Activated CD8-positive, alpha-beta memory T cell treated with anti-CD3 and anti-CD28 coated beads, Interleukin-2, amount 50 U/mL, for 48 hours (primary cell): ENCODE results near the gene RPL36A.

ENCODE experiments used
- DNase-seq: peaks from one replicate; pipeline ENCODE4 v3.0.0-alpha.2; 2020

RPL36A gene

DNA sequence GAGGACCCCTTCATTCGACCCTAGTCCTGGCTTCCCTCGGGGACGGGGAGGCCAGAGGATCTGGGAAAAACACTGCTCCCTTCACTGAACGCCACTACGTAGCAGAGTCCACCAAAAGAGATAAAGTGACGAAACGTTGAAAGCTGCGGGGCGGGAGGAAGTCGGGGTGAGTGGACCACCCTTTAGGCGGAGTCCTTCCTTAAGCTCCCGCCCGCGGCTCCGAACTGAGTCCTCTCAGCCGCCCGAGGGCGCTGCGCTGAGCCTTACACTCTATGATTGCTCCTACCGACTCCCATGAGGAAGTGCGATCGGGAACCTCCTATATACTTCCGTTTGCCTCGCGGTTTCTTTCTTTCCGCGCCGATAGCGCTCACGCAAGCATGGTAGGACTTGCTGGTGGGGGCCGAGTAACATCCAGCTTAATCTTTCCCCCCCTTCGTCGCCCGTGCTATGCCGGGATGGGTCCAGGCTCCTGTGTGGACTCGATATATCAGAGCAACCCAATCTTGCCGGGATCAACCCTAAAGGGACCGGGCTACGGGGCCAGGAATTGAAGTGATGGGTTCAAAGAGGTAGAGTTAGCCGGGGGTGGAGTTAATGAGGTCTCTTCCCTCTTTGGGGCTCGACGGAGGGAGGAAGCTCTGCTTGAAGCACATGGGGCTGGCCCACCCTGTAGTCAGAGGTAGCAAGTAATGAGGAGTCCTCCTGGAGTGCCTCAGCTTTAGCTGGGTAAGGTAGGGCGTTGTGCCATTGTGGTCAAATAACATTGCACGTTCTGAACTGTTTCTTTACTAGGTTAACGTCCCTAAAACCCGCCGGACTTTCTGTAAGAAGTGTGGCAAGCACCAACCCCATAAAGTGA lies at the start of gene RPL36A:
Gene RPL36A, plus strand, starts transcription at position 348 of the 862 bp plus-strand sequence. Its CDS starts 33 bp downstream, at position 381.
- peak; percentile 87 for DNase-seq

DNA sequence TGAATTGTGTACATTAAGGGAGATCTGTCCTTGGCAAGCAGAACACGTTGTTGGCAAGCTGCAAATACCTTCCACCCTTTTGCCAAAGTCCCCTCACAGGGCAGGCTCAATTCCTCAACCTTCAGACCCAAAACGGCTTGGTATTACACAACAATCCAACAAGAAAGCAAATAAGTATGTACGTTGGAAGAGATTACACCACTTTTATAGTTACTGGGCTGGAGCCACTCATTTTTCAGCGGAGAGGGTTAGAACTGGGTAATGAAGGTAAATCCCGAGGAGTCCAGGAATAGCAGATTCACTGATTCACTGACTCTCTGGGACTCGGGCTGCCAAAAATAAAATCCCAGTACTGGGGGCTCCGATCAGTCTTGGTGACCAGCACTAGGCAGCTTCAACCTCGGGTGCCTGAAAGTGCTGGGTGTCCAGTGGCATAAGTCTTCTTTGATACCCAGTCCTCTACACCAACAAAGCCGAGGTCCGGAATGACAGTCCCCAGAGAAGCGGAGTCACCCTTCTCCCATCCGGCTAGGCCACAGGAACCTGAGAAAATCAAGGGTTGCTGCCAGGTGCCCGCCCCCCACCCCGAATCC lies 42.9 kb upstream of the RPL36A start:
- DNase-seq = no peak

DNA sequence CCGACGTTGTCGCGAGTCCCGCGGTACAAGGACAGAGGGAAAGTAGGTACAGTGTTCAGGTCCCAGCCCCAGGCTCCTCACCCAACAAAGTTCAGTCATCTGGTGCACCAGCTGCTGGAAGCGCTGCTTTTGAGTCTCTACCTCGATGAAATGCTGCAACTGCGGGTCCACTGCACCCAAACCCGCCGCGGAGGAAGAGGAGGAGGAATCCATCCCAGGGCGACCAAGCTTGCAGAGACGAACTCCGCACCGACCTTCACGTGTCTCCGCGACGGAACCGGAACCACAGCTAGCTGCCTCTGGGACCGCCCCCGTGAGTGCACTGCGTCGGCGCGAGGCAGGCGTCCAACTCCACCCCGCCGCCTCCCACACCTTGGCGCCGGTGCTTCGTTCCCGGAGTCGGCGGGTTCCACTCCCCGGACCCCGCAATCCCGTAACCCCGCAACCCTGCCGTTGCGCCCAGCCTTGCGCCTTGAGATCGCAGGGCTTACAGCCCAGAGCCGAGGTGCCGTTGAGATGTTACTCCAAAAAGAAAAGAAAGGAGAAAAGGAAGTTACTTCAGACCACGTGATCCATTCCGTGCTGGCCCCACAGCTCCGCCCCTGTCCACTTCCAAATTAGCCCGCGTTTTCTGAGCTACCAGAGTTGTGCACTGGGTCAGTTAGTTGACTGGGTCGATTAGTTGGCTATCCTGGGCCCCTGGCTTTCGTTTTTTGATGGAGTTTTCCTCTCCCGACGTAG lies 42.2 kb upstream of the RPL36A start, which contains the start of gene TIMM8A:
Gene TIMM8A, minus strand, starts transcription at position 291 of the 741 bp plus-strand sequence. Its CDS starts 78 bp downstream, at position 213.
- DNase-seq = peak; percentile 85

DNA sequence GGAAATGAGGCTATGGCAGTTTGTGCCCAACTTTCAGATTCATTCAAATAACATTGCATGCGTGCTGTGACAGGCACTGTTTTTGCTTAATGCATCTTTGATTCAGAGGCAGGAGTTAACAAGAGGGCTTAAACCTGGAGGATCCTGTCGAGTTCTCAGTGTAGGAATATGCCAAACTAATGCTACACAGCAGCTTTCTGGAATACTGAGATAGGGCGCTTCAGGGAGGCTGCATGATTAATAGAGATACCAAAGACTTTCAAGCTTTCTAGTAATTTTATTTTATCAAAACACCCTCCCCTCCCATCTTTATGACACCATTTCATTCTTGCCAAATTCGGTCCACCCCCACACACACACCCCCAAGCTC lies 41.6 kb upstream of the RPL36A start:
- DNase-seq = no peak

DNA sequence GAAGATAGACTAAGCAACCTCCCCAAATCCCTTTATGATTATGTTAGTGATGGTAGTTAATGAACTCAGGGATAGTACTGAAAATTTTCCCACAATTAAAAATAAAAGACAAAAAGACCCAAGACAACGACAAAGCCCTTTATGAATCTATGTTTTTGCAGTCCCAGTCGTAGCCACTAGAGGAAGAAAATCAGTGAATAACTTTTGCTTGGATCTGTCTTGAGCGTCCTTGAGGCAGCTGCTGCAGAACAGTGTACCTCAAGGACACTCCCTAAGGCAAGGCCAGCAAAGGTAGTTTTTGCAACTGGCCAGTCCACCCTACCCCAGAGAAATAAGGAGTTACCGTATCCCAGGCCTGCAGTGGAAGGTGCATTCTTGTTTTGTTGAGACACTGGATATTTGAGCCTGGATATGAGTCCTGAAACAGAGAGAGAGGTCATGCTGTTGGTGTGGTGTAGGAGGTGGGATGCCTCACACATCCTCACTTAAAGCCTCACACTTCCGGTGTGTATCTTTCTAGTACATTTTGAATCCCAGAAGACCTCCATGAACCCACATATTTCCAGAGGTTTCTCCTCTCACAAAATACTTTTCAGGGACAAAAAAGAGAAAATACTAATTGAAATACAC lies 33.5 kb upstream of the RPL36A start:
- DNase-seq = no peak

DNA sequence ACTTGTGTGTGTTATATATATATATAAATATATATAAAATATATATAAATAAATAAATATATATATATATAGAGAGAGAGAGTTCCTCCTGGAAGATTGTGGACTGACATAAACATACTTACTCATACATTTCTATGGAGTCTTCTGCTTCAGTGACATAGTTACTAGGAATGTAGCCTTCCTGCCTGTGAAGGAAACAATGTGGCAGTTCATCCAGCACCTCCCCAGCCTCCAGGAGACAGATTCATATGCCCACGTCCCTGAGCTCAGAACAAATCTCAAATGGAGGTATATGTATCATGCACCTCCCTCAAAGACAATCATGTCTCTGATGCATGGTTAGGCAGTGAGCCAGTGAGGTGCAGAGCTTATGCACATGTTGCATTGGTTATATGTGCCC lies 30.8 kb upstream of the RPL36A start:
- no peak for DNase-seq

DNA sequence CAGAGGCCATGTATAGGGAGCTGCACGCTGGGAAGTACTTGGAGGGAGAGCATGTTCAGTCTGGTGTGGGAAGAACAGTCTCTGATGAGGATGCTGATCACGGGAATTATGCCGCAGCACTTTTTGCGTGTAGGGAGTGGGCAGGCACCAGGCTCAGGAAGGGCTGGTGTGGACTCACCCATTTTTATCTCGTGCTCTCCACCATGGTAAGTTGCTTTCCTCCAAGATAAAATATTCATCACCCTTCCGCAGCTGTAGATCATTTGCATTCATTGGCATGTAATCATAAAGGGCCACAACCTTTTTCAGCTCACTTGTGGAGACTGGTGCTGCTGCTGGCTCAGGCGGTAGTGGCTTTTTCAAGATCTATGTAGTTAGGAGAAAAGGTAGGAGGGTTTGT lies 30.4 kb upstream of the RPL36A start:
- DNase-seq = no peak

DNA sequence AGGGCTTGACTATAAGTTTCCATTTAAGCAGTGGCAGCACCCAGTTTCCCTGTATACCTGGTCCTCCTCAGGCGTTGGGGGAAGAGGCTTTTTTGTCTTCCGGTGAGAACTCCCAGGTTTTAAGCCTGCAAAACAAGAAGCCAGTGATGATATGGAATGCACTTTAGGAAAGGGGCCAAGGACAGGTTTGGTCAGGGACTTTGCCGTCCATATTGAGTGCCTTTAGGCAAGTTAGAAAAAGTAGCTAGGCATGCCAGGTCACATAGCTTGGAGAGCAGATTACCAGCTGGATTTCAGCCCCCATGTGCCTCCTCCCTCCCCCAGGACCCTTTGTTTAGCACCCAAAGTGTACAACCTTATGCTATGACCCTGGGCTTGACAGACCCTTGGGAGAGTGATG lies 28.7 kb upstream of the RPL36A start:
- no peak for DNase-seq

DNA sequence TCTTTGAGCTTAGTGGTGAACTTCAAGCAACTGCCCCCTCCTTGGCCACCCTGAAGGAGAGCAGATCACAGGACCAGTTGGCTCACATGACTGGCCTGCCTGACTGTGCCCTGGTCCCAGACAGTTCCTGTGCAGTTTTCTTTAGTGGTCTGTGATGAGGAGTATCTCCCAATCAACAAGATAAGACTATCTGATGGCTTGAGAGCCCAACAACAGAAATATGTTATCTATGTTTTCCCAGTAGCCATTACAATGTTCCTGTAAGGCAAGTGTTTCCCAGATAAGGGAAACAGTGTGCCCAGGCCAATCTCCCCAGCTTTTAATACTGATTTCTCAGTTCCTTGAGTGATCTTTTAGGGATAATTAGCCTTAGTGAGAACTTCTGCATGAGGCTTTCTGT lies 28.1 kb upstream of the RPL36A start:
- DNase-seq = no peak

DNA sequence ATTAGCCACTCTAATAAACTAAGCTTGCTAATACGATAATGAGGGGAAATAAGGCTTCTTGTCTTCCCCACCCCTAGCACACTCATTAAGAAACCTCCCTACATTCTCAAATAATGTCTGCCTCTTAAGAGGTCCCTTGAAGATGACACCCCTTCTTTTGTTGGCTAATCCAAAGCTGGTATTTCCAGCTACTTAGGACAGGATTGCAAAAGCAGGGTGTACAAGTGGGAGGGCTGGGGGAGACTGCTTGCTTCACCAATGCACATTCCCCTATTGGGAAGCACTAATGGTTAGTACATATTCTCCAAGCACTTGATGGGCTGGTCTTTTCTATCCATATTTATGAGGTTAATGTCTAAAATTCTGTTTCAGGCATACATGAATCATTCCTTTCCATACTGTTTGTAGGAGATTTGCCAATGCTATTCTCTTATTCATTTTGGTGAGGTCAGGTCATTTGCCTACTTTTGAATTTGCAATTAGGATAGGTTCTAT lies 25.5 kb upstream of the RPL36A start:
- no peak for DNase-seq

DNA sequence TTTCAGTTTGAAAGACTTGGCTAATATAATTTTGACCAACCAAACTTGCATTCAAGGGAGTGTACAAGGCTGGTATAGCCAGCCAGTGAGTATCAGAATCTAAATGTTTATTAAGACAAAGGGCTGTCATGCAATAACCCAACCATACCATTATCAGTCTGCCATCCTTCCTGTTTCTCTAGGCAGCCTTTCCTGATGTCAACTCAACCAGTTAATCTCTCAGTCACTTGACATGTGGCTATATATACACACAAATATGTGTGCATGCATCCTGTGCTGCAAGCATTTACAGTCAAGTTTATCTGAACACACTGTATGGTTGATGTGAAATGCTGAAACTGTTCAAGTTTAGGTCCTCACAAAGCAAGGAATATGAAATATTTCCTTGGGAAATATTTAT lies 22.0 kb upstream of the RPL36A start:
- no peak for DNase-seq

DNA sequence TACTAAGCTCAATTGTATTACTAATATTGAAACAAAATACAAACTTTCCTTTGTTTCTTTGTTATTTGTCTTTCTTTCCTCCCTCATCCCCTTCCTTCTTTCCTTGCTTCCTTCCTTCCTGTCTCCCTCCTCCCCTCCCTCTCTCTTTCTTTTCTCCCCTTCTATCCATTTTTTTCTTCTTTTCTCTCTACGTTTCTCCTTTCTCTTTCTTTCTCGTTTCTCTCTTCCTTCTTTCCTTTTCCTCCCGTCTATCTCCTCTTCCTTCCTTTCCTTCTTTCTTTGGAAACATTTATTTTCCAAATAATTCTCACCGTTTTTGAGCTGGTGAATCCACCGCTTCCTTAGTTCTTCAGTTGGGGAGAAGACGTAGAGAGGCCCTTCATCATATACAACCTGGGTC lies 21.1 kb upstream of the RPL36A start:
- DNase-seq = no peak

DNA sequence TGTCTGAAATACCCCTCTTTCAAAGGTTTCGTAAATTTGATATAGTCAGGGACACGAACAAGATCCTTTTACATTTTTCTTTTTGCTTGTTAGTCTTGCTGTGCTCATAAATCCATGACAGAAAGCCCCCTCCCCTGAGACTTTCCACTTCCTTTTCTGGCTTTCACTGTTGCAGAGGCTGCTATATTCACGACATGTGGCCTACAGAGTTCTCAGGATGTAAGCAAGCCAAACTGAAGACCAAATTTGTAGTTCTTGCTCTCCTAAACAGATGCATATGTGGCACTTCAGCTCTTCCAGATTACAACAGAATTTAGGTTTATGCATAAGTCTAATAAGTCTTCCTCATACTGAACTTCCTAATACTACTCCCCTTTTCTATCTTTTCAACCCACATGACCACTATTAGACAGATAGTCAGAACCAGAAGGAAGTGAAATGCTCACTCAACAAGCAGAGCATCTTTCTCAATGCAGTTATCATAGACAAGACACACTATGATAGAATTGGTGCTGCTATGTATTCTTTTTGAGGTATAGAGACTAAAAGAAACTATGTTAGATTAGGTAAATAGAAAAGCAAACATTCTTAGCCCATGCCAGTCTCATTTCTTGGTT lies 19.8 kb upstream of the RPL36A start:
- DNase-seq = no peak

DNA sequence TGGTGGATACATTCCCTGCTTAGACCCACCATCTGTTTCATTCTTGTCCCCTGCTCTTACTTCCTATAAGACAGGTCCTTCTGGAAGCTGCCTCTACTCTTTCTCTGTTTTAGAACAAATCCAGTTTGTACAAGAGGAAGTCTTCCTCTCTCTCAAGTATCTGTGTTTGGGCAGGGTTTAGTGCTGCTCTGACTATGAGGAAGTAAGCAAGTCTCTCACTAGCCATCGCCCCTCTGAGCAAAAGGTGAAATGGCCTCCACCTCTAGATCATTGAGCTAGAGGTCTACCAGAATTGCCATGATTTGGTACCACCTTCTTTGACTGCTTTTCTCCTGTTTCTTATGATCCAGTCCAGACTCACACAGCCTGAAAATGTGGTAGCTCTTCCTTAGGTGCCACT lies 13.3 kb upstream of the RPL36A start:
- DNase-seq = no peak

DNA sequence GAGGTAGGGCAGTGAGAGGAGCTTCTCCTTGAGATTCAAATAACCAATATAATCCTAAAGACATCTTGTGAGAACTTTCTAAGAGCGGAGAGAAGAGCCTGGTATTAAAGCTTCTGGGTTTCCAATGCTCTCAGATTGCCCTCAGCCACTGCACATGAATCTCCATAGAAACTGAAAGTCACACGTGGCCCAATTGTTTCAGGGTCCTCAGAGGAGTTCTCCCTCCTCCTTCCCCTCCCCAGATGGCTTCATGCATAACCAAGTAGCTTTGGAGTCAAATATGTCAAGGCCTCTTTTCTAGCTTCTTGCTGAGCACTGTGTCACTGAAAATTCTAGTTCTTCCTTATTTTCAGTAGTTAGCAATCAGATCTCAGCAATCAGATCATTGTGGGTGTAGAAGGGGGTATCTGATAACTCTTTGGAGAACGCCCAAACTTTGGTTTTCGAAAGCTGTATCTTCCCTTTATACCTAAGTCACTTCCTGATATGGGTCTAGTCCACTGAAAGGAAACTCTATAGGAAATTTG lies 7.1 kb upstream of the RPL36A start:
- DNase-seq = no peak

DNA sequence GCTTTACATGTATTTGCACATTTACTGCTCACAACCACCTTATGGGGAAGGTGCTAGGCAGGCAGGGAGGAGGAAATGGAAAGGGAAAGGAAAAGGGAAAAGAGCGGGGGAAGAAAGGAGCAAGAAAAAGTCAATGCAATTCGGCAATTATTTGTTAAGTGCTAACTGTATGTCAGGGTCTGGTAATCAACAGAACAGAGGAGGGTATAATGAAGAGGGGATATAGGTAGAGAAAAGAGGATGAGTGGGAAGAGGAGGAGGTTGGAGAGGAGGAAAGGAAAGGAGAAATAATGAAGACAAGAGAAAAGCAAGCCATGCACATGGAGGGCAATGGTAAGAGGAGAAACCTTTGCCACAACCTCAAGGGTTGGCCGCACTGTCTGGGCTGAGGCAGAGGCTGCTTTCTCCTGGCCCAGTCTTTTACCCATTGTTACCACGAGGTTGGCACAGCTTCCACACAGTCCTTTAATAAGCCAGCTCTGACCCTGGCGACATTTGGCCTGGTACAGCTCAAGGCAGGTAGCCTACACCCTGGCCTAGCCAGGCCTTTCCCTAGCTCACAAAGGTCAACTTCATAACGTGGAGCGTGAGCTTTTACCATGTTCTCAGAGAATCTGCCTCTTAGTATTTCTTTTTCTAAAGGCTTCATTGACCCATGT lies 5.7 kb upstream of the RPL36A start:
- no peak for DNase-seq

DNA sequence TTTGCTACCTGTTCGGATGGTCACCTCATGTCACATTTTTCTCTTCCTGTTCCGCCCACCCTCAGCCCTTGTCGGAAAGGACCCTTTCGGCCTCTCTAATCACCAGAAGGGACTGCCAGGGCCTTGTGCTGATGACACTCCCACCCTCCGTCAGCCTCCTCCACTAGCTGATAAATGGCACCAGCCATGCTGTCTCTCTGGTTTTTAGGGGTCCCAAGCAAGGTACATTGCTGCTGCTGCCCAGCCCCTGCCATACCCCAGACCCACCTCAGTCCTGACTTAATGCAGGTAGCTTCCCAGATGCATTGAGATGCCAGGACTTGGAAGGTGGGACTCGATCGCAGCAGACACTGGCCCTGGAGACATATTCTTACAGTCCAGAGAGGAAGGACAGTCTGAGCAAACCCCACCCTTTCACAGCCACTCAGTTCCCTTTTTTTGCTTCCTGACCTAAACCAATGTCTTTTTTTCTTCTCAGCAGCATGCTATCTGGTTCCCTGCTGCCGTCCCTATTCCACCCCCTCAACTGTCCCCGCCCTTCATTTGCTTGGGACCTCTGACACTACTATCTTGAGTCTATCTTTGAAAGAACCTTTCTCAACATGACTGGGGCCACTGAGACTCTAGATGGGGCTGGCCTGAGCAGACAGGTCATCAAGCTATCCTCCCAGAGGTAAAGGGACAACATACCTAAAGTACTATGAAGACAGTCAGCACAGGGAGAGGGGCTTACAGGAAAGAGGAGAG lies 4.8 kb upstream of the RPL36A start, which contains the start of gene BTK:
Gene BTK, minus strand, starts transcription at position 397 of the 747 bp plus-strand sequence. CDS start 10,907 bp downstream, outside the sequence.
- DNase-seq = no peak

DNA sequence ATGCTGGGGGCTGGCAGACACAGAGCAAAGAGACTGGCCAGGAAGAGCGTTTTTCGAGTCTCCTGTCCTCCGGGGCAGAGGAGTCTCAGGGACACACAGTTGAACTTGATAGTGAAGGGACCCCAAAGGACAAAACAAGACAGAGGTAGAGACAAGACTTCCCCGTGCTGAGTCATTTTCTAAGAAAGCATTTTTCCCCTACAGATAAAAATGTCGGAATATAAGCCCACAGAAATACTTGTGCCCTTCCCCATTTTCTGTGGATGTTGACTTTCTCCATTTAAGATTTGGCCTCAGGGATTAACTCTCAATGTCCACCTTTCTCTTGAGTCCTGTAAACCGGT lies 4.3 kb upstream of the RPL36A start:
- DNase-seq = no peak

DNA sequence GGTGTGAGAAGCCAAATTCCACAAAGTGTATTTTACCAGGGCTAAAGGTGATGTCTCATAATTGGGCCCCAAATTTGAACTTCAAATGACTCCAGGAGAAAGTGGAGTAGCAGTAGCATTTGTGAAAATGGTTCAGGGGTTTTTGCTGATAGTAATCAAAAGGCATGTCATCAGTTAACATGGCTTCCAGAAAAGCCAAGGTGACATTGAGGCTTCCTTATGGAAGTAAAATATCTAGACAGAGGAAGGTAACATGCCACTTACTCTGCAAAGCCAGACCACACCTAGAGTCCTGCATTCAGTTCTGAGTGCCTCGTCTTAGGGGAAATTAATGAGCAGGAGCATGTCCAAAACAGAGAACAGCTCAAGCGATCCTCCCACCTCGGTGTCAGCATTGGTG lies 2.2 kb upstream of the RPL36A start:
- DNase-seq = no peak

DNA sequence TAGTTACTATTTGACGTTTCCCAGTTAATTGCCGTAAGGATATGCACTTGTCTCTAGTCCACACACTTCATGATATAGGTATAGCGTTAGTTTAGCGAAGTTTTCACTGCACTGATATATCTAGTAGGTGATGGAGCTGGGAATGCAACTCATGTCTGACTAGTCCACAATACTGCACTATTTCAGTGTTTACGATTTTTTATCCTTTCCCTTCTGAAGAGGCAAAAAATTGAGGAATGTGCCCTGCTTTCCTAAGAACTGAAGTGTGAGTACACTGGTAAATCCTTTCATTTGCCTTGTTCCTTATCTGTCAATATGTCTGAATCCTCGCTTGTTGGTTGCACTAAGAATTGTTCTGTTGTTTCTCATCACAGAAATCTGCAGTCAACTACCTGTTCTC lies 1.0 kb downstream of the RPL36A start:
- DNase-seq = no peak
